Dermis microvascular lymphatic vessel endothelial cell (primary cell): ENCODE measurements around the gene PDE1C. TPM values are rescaled to one million over a fixed set of nuclear protein-coding genes. Genes with fewer than 3 reads are reported as not detected.

Source experiments
- DNase-seq, 2 donors: peaks; one replicate each; pipeline versions ENCODE4 v3.0.0 to v3.0.0-alpha.2; 2010; ENCODE audit warnings: low read depth in 2 of 2
- total RNA-seq: library from RNA; depleted of rRNA; stranded (reverse); fragments of >200 nt; gene quantifications from 2 replicates; pipeline ENCODE4 v1.2.1, GENCODE V29; 2014

The PDE1C gene
- total RNA-seq, 1 donor from 2014 or later: 0.13 TPM

DNA sequence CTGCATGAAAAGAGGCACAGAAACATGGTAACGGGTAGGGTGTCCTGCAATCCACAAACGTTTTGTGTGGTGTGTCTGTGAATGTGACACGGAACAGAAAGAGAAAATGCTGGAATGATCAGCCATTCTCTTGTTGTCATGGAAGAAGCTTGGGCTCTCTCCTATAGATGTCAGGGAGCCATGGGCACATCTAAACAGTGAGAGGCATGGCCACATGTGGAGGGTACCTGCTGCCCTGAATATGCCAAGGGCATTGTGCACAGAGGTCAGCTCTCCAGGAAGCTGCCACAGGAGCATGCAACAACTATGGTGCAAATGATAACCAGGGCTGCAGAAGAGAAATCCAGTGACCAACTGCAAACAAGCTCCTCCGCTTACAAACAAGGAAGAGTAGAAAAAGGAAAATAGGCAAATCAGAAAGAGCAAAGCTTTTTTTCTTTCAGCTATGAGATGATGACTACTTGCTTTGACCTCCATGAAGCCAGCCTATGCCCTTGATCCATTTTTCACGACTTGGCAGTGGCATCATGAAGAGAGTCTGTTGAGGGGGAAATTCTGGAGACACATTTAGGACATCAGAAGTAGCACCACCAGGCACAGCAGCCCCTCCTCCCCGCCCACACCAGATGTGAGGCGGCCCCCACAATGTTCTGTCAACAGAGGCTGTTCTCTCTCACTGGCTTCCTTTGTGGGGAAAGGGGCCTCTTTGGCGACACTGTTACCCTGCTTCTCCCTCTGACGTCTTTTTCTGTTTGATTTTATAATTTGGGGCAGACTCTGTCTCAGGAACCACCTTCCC, 4.8 kb upstream of the PDE1C start:
- DNase-seq: no peak

DNA sequence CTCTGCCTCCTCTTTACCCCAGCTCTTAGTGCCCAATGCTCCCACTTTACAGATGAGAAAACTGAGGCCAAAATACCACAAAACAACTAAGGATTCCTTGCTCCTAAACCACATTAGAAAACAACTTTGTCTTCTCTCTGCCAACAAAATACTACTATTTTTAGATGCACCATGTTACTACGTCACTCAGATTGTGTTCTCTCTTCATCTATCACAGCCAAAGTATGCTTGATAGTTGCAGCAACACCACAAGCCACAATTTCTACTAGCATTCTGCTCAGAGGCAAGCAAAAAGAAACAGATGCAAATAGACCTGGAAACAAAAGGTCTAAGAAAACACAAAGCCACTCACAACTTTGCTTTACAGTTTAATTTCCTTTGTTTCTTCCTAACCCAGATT, 3.3 kb upstream of the PDE1C start:
- no peak for DNase-seq

DNA sequence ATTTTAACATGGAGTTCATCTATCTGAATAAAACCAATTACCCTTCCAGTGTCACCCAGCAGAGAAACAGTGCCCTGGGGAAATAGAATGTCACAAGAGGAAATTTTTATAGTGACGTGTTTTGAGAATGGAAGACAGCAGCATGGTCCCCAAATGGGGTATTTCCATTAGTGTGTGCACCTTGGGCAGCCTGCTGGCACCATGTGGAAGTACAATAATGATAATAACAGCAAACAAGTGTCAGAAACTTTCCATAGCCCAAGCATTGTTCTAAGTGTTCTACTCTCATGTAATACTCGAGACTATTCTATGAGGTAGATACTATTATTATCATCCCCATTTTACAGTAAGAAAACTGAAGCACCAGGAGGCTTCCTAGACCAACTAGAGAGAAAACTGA, 2.2 kb upstream of the PDE1C start:
- DNase-seq: no peak

DNA sequence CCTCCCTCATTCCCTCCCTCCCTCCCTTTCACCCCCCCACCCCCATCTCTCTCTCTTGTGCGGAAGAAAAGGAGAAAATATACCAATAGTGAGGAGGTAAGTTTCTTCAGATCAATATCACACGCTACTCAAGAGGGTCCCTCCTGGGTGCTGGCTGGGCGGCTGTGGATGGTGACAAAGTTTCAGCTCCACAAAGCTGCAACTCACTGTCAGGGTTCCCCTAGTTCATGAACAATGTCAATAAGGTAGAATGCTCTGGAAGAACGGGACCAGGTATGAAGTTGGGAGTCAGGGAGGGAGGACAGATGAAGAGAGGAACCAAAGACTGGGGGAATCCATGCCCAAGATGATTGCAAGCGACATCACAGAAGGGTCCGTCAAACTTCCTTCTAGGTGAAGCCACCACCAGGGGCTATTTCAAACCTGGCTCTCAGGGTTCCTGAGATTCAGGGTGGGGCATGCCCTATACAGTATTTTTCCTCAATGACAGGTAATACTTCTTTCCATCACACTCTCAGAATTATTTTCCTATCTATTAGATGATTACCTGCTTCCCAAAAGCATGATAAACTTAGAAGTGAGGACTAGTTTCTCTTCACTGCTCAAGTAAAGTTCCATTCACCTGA, 1.4 kb upstream of the PDE1C start:
- DNase-seq: no peak

DNA sequence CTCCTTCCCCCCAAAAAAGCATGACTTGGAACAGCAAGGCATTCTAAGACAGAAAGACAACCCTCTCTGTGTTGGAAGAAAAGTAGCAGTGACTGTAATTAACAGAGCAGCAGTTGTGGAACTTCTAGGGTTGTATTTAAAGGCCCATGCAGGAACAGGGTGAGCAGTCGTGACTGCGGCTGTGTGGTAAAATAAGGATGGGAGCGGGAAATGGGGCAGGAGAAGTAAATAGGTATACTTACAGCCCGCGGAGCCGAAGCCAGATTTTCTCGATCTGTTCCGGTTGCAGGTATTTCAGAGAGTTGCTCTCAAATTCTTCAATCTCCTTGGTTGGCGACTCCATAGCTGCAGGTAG, 179 bp downstream of the PDE1C start:
- DNase-seq: no peak

DNA sequence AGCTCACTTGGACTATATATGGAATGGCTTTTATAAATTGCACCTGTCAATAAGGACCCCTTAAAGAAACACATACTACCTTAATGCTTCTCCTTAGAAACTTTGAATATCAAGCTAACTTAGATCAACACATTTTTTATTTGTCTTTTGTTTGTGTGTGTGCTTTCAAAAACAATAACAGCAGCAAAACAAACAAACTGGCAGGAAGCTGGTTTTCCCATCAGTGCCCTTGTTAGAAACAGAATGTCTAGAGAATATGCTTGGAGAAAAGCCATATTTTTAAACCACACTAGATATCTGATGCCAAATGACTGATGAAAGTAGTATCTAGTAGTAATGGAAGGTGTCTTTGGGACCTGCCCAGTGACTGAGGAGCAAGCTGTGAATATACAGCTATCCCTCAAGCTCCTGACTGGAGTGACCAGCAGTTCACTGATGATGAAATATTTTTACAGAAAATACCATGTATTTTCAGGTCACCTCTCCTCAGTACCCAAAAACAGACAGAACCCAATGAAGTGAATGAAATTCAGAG, 1.0 kb downstream of the PDE1C start:
- DNase-seq: no peak

DNA sequence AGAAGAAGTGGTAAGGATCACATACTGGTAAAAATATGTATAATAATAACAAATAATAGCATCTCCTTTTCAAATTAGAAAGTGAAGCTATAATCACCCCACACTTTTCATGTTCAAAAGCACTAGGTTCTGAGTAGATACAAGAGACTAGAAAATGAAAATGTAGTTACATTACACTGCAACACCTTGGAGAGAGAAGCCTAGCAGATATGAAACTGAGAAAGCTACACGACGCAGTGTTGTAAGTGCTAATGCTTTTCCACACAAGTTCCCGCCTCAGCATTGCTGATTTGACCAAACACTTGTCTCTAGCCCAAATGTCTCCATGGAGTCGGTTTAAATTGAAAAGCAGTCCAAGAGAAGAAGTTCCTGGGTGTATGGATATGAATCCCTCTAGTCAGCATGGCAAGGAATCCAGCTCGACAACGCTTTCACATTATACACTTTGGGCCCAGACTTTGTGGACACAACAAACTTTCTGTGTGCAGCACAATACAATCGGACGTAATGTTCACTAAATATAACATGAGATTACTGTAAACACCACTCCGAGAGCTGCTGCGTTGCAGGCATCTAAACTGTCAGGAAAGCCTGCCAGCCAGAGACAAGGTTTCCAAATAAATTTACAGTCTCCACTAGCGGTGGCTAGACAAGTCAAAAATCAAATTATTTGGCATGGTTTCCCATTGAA, 1.7 kb downstream of the PDE1C start:
- no peak for DNase-seq

DNA sequence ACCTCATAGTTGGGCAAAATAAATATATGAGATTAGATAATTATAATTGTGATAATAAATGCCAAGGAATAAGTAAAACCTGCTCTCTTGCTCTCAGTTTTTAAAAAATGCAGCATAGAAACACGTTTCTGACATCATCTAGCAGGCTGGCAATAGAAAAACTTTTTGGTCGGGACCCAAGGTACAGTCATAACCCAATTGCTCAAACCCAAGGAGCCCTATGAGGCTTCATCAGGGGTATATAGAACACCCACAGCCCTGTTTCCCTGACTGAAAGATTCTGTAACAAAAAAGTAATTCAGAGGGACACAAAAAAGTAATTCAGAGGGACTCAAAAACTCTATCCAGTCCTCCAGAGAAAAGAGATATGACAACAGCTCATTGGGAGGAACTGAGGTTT, 3.8 kb downstream of the PDE1C start:
- DNase-seq: no peak

DNA sequence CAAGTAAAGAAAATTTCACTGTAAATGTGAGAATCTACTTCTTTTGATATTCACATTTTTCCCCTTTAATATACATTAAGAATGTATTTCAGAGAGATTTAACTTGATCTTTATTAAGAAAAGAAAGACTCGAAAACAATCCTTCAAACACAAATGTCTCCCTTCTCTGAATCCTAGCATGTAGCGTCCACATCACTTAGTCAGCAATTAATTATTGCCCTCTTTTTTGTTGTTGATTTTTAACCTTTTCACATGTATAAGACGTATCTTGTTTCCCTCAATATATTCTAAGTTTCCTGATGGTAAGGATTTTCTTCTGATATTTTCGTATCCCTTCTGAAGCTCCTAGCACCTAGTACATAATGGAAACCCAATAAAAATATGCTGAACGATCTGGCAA, 6.6 kb downstream of the PDE1C start:
- no peak for DNase-seq

DNA sequence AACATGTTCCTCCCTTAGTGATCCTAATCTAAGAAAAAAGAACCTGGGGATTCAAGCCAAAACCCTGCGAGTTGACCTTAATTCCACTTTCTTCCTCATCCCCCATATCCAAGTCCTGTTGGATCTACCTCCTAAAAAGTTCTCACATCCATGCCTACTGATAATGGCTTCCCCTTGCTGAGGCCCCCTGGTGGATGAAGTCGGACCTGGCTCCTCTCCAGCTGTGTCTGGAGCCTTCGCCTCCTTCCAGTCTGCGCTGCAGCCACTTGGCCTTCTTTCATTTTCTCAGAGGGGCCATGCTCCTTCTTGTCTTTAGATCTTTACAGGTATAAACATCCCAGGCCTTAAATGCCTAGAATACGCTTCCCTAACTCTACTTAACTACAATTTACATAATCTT, 8.1 kb downstream of the PDE1C start:
- peak; percentile 9 to 47 for DNase-seq

DNA sequence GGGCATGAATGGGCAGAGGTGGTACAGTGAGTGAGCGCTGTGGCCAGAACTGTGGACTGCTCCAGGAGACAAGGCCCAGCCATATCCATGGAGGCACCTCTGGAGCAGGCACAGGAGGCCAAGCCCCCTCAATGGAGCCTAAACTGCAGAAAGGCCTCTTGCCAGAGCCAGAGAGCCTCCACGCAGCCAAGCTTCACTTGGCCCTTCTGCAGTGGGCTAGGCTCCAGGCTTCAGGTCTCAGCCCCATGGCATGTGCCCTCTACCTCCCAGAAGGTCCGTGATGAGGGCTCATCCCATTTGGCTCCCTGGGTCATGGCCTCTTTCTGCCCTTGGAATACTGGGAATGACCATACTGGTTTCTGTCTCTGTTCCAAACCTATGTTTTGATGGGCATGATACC, 8.9 kb downstream of the PDE1C start:
- DNase-seq: no peak

DNA sequence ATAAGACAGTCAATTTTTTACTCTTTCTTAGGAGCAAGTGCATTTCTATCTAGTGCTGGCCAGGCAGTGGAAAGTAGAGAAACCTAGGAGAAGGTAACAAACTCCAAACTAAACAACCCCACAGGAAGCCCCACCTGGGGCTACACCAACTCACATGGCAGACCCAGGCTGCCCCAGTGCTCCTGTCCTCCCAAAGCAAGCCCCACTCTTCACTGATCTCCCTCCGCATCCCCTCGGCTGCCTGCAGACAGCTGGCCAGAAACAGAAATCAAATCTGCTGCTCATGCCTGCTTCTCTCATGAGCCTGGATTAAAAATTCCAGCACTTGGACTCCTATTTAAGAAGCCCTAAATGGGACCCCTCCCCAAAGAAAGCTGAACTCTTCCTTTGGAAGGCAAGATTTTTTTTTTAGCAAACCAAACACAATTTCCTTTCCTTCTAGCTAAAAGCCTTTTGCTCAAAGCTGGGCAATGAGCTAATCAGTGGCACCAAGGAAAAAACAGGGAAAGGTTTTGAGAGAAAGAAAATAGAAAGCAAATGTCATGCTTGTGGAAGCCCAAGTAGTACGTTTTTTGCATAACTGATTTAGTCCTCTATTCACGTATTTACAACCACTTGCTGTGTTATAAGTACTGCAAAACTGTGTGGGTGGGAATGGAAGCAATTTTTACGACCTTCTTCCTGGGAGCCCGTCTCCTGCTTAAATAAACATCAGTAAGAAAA, 10.8 kb downstream of the PDE1C start:
- no peak for DNase-seq

DNA sequence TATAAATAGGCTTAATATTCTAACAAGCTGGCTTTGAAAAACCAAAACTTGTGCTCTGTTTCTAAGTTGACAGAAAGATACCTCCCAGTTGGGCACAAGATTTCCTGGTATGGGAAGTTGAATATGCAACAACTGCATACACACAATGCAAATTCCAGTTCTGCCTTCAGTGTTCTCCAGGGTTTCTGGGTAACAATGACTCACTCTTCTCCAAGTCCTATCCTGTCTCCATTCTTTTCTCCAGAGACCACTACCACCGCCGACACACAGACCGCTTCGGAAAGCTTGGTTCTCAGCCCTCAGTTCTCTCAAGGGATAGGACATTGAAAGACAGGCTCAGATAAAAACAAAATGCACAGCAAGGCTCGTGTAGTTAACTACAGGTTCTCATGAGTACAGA, 12.2 kb downstream of the PDE1C start:
- DNase-seq: no peak

DNA sequence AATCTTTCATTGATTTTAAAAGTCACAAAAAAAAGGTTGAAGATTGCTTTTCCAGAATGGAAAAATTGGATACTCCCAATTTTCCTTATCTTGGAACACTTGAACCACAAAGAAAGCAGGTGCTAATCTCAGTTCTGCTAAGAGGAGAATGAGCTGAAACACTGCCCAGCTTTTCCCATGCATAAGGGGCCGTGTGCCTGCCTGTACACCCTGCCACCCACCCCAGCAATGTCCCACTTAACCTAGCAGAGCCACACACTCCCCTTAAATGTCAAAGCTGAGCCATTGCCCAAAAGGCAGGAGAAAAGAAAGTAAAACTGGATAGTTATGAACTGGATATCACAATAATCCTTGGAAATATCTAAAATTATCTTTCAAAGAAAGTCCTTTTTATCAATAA, 13.4 kb downstream of the PDE1C start:
- no peak for DNase-seq

DNA sequence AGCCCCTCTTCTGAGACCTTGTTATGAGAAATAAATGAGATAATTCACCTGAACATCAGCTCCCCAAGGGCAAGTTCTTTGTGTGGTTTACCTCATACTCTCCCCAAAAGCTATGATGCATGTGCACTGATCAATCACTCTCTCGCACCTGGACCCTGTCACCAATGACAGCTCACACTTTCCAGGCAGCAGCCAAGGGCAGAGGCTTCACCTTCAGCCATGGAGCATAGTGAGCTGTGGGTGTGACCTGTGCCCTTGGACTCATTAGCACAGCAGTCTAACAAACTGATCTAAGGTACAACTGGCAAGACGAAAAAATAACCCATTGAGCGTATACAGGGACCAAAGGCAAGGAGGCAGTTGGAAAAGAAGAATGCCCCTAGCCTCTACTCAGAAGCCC, 17.0 kb downstream of the PDE1C start:
- no peak for DNase-seq

DNA sequence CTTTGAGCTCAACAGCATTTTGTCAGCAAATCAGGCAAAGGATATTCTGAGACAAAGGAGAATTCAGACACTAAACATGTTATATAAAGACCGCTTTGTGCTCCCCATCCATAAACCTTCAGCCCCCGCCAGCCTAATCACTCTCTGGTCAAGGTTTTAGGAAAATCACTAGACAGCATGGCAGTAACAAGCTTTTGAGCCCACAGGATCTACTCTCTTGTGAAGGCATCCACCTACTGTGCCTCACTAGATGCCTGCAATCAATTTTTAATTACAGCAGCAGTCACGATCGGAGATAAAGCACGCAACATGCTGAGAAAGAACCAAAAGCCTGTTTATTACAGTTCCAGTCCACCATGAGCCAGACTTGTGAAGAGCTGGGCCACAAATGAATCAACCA, 19.1 kb downstream of the PDE1C start:
- no peak for DNase-seq

DNA sequence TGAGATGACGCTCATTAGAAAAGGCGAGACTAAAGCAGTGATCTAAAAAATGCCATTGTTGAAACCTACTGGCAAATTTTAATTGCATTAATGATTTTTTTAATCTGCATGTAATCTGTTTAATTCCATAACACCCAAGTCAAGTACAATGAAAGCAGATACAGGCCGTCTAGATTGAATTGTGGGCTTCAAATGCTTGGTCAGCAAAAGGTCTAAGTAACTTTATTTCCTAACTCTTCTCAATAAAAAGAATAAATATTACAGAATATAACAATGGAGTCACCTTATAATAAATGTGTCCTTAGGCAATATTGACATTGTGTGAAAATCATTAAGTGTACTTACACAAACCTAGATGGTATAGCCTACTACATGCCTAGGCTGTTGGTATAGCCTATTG, 20.6 kb downstream of the PDE1C start:
- DNase-seq: no peak

DNA sequence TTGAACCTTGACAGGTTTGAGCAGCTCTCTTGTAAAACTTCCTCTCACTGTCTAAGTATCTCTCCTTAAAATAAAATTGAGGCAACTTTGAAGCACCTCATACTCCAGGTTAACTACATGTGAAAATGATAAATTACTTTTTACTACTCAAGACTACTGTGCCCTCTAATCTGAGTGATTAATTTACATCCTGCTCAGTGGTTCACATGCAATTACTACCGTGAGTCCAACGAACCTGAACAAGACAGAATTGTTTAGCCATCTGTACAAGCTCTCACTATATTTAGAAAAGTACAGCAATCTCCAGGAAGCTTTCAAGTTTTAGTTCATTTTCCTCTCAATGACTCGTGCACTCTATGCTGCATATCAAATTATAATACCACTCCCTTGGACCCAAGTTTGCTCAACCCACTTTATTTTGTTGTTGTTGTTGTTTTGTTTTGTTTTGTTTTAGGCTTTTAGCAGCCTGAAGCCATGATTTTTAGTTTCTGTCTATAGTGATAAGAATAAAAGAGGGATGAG, 21.2 kb downstream of the PDE1C start:
- DNase-seq: no peak

DNA sequence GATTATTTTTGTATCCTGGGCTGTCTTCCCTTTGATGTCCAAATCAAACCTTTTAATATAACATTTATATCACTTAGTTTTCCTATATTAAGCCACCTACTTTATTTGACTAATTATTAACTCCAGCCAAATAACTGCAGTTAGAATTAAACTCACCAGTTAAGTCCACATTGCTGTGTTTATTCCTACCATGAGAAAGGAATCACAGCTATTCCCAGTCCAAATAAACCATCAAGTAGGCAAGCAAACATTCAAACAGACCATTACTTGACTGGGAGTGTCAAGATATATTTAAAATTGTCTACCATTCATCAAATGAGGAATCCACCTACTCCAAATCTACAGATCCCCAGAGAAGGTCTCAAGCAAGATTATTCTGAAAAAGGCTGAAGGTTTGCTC, 22.4 kb downstream of the PDE1C start:
- DNase-seq: no peak

DNA sequence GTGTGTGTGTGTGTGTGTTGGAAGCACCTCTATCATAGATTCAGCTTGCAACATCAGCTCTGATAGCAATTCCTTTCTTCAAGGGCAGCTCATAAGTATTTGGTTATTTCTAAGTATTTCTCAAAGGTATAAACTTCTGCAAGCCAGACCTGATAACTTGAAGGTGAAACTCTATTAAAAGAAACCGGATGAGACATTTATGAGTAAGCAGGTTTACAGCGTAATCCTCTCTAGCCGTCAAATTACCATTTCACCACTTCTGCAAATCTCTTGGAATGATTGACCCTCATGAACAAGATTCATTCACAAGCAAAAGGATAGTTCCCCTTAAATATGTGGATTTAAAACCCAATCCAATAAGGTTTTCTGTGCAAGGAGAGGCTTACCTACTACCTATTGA, 23.1 kb downstream of the PDE1C start:
- DNase-seq: no peak

DNA sequence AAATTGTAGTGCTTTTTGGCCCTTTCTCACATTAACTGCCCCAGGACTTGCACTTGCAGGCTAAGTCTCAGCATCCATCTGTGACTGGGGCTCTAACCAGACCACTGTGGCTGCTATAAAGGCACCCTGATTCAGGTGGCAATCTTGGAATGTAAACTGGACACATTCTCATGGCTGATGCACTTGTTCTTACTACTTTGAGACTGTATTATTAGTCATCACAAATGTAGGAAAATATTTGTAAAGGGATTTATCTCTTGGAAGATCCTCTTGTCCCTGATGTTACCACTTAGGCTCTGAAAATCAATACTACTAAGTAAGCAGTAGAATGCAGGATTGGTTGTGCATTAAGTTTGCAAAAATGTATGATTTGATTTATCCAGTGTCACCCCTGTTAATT, 25.0 kb downstream of the PDE1C start:
- DNase-seq: no peak

DNA sequence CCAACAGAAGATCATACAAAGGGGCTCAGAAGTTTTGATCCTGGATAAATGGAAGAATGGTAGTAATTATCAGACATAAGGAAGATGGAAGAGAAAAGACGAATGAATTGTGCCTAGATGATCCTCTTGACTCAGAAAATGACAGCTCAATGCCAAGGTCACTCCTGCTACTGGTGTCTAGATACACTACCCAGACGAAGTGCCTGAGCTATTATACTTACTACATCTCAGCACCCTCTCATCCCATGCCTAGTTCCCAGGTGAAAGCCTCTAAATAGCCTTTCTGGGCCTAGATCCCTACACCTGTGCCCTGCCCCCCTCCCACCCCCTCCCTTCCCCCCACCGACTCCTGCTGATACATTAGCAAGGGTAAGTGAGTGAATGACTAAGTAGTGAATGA, 25.5 kb downstream of the PDE1C start:
- no peak for DNase-seq
